PC-3 (cell line): ENCODE results near the gene SLC38A6. TPM values are rescaled to one million over a fixed set of nuclear protein-coding genes. Genes with fewer than 3 reads are reported as not detected.
A peak's percentile ranks its signal among the peaks of the same experiment; 100 is the strongest.

Experiments used
- ATAC-seq: fragments of 200-7000 bp; cut with Tn5 transposase; 2 replicates; pipeline ENCODE4 v1.9.1; 2020; ENCODE audit warnings: mild to moderate bottlenecking, moderate library complexity
- BruUV-seq: library from RNA; stranded (reverse); fragments of 400-500 nt; replicated peaks from 2 replicates; lab custom pipeline; 2021; lab: Mats Ljungman, UMichigan
- CTCF ChIA-PET: fragments of 300-600 bp; sonication (Branson Sonifier 250); formaldehyde crosslinking; loops from one replicate; lab custom pipeline; 2022; ENCODE audit warnings: antibody characterized with exemption; lab: Charles Lee
- POLR2A ChIA-PET: fragments of 300-600 bp; sonication (Branson Sonifier 250); formaldehyde crosslinking; loops from one replicate; lab custom pipeline; 2022; ENCODE audit warnings: antibody characterized with exemption; ENCODE audit not compliant: unreplicated experiment; lab: Charles Lee
- DNase-seq: peaks from one replicate; pipeline ENCODE4 v3.0.0-alpha.2; 2015
- H2AFZ ChIP-seq: fragments of 300-600 bp; sonication (generic); 2 replicates; pipeline ENCODE4 v1.6.0; 2016; ENCODE audit warnings: antibody characterized with exemption, low read length
- H3F3A ChIP-seq: fragments of 300-600 bp; sonication (generic); one replicate; pipeline ENCODE4 v1.6.0; 2017; ENCODE audit warnings: antibody characterized with exemption, low read length, control low read depth, mild to moderate bottlenecking; ENCODE audit not compliant: unreplicated experiment
- H3K27ac ChIP-seq: fragments of 300-600 bp; sonication (generic); 2 replicates; pipeline ENCODE4 v1.5.1; 2016; ENCODE audit warnings: mild to moderate bottlenecking, low read length
- H3K27me3 ChIP-seq: fragments of 300-600 bp; sonication (generic); 2 replicates; pipeline ENCODE4 v1.6.1; 2016; ENCODE audit warnings: low read length, mixed read lengths
- H3K36me3 ChIP-seq: fragments of 300-600 bp; sonication (generic); 2 replicates; pipeline ENCODE4 v1.6.1; 2016; ENCODE audit warnings: low read depth, mixed run types, low read length, mixed read lengths
- H3K4me1 ChIP-seq: fragments of 300-600 bp; sonication (generic); 2 replicates; pipeline ENCODE4 v1.5.1; 2016; ENCODE audit warnings: low read length; ENCODE audit not compliant: insufficient read depth
- H3K4me2 ChIP-seq: fragments of 300-600 bp; sonication (generic); 2 replicates; pipeline ENCODE4 v1.6.0; 2016; ENCODE audit warnings: low read length
- H3K4me3 ChIP-seq: fragments of 300-600 bp; sonication (generic); 2 replicates; pipeline ENCODE4 v1.5.1; 2016; ENCODE audit warnings: mild to moderate bottlenecking, low read length, mixed read lengths
- H3K79me2 ChIP-seq: fragments of 300-600 bp; sonication (generic); 2 replicates; pipeline ENCODE4 v1.6.1; 2017; ENCODE audit warnings: low read length, mixed read lengths
- H3K9ac ChIP-seq: fragments of 300-600 bp; sonication (generic); 2 replicates; pipeline ENCODE4 v1.6.0; 2016; ENCODE audit warnings: mild to moderate bottlenecking, low read length
- H3K9me2 ChIP-seq: fragments of 300-600 bp; sonication (generic); replicated peaks from 2 replicates; pipeline ENCODE4 v1.6.1; 2016; ENCODE audit warnings: mixed run types, low read length, mixed read lengths
- H3K9me3 ChIP-seq: fragments of 300-600 bp; sonication (generic); 2 replicates; pipeline ENCODE4 v1.6.1; 2016; ENCODE audit warnings: low read length, mixed read lengths
- H4K20me1 ChIP-seq: fragments of 300-600 bp; sonication (generic); 2 replicates; pipeline ENCODE4 v1.6.1; 2016; ENCODE audit warnings: low read length, mixed read lengths
- EZH2 ChIP-seq: fragments of 300-600 bp; sonication (generic); IDR thresholded peaks from one replicate; pipeline ENCODE4 v1.6.1; 2017; ENCODE audit warnings: antibody characterized with exemption, mild to moderate bottlenecking, low read length; ENCODE audit not compliant: unreplicated experiment
- EZH2phosphoT487 ChIP-seq: fragments of 300-600 bp; sonication (generic); IDR thresholded peaks from 2 replicates; pipeline ENCODE4 v1.6.1; 2018; ENCODE audit warnings: mild to moderate bottlenecking, antibody characterized with exemption, low read length, borderline replicate concordance
- intact Hi-C: fragments of 100-400 bp; cut with micrococcal nuclease; formaldehyde crosslinking; loops from 2 replicates; pipeline ENCODE4 v1.9.0; 2023
- total RNA-seq: library from RNA; depleted of rRNA; stranded (reverse); fragments of >200 nt; gene quantifications from 2 replicates; pipeline ENCODE4 v1.2.3, GENCODE V29; 2014
- TF ChIP-seq, protein P1 (sequence below): fragments of 300-600 bp; sonication (generic); conservative IDR thresholded peaks from 2 replicates; pipeline ENCODE4 v1.5.1; 2017; ENCODE audit warnings: antibody characterized with exemption, low read depth, mild to moderate bottlenecking, low read length

Gene SLC38A6
- total RNA-seq, 1 experiment from 2014 or later, result 28.0 TPM

DNA sequence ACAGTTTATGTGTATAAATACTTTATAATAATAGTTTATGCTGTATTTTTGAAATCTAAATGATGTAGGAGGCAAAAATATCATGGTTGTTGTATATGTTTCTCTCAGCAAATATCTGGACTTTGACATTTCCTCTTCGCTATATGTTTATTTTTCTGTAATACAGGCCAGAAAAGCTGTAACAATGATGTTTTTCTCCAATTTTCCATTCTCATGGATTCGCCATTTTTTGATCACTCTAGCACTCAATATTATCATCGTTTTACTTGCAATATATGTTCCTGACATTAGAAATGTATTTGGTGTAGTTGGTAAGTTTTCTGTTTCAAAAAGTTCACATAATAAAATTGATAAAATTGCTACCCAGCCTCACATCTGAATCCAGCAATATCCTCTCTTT is 70.6 kb downstream of the SLC38A6 start:
- no peak overlapping the region for H3K4me3 ChIP-seq
- ChIA-PET CTCF (no interaction called here), POLR2A (no interaction called here)
- H4K20me1 ChIP-seq, result no peaks in the 10 kb centered on the region
- TF ChIP-seq, protein P1, sequence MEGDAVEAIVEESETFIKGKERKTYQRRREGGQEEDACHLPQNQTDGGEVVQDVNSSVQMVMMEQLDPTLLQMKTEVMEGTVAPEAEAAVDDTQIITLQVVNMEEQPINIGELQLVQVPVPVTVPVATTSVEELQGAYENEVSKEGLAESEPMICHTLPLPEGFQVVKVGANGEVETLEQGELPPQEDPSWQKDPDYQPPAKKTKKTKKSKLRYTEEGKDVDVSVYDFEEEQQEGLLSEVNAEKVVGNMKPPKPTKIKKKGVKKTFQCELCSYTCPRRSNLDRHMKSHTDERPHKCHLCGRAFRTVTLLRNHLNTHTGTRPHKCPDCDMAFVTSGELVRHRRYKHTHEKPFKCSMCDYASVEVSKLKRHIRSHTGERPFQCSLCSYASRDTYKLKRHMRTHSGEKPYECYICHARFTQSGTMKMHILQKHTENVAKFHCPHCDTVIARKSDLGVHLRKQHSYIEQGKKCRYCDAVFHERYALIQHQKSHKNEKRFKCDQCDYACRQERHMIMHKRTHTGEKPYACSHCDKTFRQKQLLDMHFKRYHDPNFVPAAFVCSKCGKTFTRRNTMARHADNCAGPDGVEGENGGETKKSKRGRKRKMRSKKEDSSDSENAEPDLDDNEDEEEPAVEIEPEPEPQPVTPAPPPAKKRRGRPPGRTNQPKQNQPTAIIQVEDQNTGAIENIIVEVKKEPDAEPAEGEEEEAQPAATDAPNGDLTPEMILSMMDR, result no peak
- no peak for TF ChIP-seq EZH2phosphoT487
- H3K27ac ChIP-seq, result no peak overlapping the region
- no peaks in the 10 kb centered on the region for H3K4me1 ChIP-seq
- no TSS peak for BruUV-seq
- H3K9me3 ChIP-seq, result no peaks in the 10 kb centered on the region
- no peaks in the 10 kb centered on the region for H3K27me3 ChIP-seq
- H2AFZ ChIP-seq, result no peak overlapping the region
- H3K9ac ChIP-seq, result no peak overlapping the region
- DNase-seq (no peak), ATAC-seq (no peak)
- H3K4me2 ChIP-seq, result no peak overlapping the region
- H3K36me3 ChIP-seq, result 0 out of 2 replicates have a peak, but pooled peaks cover 2% of the 10 kb centered on the region
- H3K9me2 ChIP-seq, result no peaks in the 10 kb centered on the region
- no peaks in the 10 kb centered on the region for H3F3A ChIP-seq
- no peaks in the 10 kb centered on the region for H3K79me2 ChIP-seq
- intact Hi-C loops, result no loop called here

DNA sequence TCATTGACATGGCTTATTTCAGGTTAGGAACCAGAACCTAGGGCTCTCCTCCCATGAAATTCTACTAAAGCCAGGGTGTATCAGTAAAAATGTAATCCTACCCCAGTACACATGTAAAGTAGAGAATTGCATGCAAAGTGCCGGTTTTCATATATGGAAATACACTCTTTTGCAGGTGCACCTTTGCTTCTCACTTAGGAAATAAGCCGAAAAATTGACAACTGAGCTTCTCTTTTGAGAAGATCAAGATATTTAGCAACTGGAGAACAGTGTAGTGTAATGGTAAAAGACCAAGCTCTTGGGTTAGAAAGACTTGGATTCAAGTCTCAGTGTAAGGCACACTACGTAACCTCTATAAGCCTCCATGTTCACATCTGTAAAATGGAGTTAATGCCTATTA is 82.4 kb downstream of the SLC38A6 start:
- H3K27me3 ChIP-seq, result no peaks in the 10 kb centered on the region

DNA sequence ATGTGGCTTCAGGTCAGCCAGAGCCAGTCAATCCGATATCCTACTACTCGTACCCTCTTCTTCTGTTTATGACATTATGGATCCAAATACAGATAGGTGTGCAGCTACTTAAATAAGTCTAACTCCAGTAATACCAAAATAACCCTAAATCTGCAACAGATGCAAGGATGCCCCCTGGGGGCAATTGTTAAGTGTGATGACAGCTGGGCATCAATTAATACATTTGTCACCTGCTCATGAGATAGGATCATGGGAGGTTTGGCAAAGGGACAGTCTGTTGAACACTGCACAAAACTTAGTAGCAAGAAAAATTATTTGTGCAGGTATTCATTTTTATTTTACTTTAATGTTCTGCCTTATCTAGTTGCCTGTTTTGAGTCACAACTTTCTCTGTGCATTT is 83.2 kb downstream of the SLC38A6 start:
- Histone ChIP-seq H3K79me2 (no peaks in the 10 kb centered on the region), H2AFZ (no peak overlapping the region), H3K27me3 (no peaks in the 10 kb centered on the region), H3K27ac (no peak overlapping the region), H3K4me1 (no peaks in the 10 kb centered on the region), H4K20me1 (no peaks in the 10 kb centered on the region), H3K9me2 (no peaks in the 10 kb centered on the region), H3F3A (no peaks in the 10 kb centered on the region), H3K36me3 (no peaks in the 10 kb centered on the region), H3K9me3 (no peaks in the 10 kb centered on the region), H3K4me2 (no peak overlapping the region), H3K4me3 (no peak overlapping the region), H3K9ac (no peak overlapping the region)
- DNase-seq (no peak), ATAC-seq (no peak)
- ChIA-PET POLR2A (no interaction called here), CTCF (interaction anchor here (0.7 kb wide), 2 partner anchors 14 to 216 kb away, joined by 3 read pairs; no protein-coding TSS in a partner anchor)
- no TSS peak for BruUV-seq
- TF ChIP-seq EZH2 (no peak), EZH2phosphoT487 (no peak)
- TF ChIP-seq, protein P1, result peak; percentile 51
- intact Hi-C loops, result no loop called here

More for the DNA sequence above, 82.4 kb downstream of the SLC38A6 start:
- H3K9me2 ChIP-seq, result no peaks in the 10 kb centered on the region
- BruUV-seq, result no TSS peak
- no peaks in the 10 kb centered on the region for H3K4me1 ChIP-seq
- no peaks in the 10 kb centered on the region for H4K20me1 ChIP-seq
- intact Hi-C loops, result no loop called here
- no peaks in the 10 kb centered on the region for H3K79me2 ChIP-seq
- no peak overlapping the region for H3K9ac ChIP-seq
- no peaks in the 10 kb centered on the region for H3K9me3 ChIP-seq
- no peak for TF ChIP-seq EZH2
- DNase-seq (no peak), ATAC-seq (no peak)
- H3K36me3 ChIP-seq, result no peaks in the 10 kb centered on the region
- no peak overlapping the region for H3K4me2 ChIP-seq
- H3F3A ChIP-seq, result no peaks in the 10 kb centered on the region
- H3K27ac ChIP-seq, result no peak overlapping the region
- no peak overlapping the region for H2AFZ ChIP-seq
- POLR2A ChIA-PET, result interaction anchor here (0.5 kb wide), 1 partner anchor 224 kb away, joined by 3 read pairs; no protein-coding TSS in a partner anchor
- no peak overlapping the region for H3K4me3 ChIP-seq
- CTCF ChIA-PET, result interaction anchor here (0.7 kb wide), 2 partner anchors 15 to 217 kb away, joined by 3 read pairs; no protein-coding TSS in a partner anchor
